ENCODE data around the gene RSPO4.

The RSPO4 gene

DNA sequence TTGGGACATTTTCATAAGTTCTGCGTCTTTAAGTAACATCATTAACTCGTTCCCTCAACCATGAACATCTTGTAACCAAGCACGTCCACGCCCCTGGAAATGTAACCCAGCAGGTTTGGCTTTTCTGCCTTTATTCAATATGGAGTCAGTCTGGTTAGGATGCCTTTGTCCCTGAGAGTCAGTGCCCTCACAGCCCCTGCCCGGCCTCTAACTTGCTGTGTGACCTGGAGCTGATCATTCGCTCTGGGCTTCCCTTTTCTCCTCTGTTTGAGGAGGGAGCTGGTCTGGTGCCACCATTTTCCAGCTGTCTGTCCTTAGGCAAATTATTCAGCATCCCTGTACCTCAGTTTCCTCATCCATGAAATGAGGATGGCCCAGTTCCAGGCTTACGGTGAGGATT, 59.5 kb downstream of the RSPO4 start:
- DNase-seq (ENCODE audit: low read depth, low spot score): no peak

DNA sequence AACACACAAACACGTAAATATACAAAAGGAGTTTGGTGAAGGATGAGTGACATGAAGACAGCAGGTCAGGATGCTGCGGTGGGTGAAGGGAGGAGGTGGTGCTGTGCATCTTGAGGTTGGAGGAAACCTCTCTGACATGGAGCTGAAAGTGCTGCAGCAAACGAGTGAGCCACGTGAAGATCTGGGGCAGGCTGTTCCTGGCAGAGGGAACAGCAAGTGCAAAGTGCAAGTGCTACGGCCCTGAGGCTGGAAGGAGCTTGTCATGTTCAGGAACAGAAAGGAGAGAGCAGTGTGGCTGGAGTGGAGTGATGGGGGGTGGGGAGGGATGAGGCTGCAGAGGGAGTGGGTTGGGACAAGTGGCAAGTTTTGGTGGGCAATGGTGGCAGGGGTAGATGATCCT, 61.2 kb downstream of the RSPO4 start:
- no peak for DNase-seq (ENCODE audit: low read depth, low spot score)

DNA sequence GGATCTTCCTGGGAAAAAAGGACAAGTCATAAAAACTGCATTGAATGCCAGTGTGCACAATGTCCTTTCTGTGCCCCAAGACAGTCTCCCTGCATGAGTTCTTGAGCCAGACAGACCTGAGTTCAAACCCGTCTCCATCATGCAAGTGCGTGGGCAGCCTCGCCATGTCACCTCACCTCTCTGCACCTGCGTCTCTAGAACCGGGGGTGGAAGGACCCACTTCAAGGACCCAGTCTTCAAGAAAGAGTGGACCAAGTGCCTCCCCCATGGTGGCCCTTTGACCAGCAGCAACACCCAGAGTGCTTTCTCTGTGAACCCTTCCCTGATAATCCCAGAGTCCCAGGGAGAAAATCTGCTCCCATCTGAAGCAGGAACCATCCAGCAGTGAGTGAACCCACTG, 62.5 kb downstream of the RSPO4 start:
- no peak for DNase-seq (ENCODE audit: low read depth, low spot score)

DNA sequence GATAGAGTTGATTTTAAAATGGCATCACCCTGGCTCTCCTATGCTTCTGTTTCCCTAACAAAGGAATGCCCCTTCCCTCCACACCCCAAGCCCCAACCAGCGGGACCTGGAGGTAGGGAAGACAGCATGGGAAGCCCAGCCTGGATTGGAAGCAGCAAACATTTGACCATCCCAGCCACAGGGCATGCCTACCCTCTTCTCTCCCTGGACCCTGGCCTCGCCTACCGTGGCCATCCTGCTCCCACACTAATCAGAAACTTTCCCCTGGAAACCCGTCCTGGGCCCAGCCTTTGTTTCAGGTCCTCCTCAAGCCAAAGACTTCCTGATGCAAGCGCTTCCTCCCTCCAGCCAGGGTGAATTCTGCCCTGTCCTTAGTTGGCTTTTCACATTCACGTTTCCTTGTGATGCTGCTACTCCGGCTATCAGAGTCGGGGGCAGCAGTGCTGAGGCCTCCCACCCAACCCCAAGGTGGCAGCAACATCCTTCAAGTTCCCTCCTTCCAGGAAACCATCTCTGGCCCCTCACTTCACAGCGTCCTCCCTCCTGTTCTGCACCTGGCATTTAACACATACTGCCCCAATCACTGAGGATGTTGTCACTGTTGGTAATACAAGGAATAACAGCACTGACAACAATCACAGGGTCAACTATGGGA, 67.8 kb downstream of the RSPO4 start:
- DNase-seq (ENCODE audit: low read depth, low spot score): no peak

DNA sequence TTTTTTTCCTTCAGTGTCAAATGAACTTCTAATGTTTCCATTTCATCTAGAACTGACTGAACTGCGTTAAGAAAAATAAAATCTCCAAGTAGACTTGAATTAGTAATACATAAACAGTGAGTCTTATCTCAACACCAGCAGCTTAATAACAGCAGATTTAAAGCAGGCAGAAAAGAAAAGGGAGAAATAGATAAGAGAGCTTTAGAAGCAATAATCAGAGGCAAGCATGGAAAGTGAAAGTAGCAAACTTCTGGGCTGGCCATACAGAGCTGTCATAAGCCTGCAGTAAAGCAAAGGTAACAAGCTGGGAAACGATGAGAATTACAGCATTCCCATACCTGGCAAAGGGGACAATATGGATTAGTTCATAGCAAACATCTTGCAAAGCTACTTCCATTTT, 69.1 kb downstream of the RSPO4 start:
- DNase-seq (ENCODE audit: low read depth, low spot score): no peak

DNA sequence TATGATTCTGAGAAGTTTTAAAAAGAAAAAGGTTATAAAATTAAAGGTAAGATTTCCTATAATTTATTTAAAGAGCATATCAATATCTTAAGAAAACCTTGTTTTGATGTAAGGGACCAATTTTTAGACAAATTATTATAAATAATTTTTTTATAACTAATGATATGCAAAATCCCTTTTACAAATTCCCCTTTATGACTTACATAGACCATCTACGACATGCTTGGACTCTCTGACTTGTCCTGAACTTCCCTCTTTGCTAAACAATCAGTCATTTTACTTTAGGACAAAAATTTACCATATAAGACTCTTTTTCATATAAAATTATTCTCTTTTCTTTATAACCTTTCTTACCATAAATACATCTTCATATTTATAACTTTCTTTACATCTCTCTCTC, 70.7 kb downstream of the RSPO4 start:
- no peak for DNase-seq (ENCODE audit: low read depth, low spot score)

DNA sequence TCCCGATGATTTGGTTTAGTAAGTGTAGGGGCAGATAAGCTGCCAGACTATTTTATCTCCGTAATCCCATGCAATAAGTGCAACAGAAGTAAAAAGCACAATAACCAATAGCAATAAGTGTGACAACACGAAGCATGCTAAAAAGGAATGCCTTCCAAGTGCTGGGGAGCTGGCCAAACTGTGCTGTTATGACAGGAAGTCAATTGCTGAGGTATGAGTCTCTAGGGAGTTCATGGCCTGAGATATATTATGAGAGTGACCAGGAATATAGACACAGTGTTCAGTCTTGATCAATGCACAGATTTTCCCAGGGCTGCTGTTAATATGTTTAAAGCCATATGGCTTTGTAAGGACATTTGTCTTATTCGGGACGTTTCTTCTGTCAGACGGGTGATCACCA, 75.4 kb downstream of the RSPO4 start:
- DNase-seq (ENCODE audit: low read depth, low spot score): no peak

DNA sequence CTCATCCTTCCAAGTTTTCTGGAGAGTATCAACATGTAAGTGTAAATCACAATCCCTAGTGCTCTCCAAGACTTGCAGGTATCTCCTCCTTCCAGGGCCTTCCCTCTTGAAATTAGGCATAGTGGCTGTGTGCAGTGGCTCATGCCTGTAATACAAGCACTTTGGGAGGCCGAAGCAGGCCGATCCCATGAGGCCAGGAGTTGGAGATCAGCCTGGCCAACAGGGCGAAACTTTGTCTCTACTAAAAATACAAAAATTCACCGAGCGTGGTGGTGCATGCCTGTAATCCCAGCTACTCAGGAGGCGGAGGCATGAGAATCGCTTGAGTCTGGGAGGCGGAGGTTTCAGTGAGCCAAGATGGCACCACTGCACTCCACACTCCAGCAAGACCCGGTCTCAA, 76.6 kb downstream of the RSPO4 start:
- no peak for DNase-seq (ENCODE audit: low read depth, low spot score)

DNA sequence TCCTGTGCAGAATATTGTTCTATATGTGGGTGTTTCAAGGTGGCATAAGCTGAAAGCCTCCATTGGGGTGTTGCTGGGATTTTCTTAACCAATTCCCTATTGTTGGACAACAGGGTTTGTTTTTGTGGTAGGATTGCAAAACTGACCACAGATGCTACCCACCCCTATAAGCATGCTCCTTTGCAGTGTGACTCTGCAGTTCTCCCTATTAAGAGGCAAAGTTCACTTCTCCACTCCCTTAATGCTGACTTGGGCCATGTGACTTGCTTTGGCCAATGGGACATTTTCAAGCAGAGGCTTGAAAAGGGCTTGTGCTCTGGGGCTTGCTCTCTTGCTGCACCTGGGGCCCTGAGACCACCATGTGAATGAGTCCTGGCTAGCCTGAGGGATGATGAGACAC, 77.5 kb downstream of the RSPO4 start:
- DNase-seq (ENCODE audit: low read depth, low spot score): no peak

DNA sequence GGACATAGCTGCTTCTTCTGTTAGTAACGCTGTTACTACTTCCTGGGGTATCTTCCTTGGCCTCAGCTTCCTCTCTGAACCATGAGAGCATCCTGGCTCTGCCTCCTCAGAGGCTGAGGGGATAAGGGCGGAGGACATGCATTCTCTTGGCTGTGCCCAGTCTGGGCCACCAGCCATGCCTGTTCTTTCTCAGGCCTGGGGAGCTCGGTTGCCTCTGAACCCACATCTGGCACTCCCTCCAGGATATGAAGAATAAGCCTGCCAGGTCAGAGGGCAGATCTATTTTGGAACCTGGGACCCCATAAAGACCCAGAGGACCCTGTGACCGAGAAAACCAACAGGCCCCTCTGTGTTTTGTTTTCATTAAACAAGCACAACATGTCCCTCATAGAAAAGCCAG, 79.3 kb downstream of the RSPO4 start:
- DNase-seq (ENCODE audit: low read depth, low spot score): no peak

DNA sequence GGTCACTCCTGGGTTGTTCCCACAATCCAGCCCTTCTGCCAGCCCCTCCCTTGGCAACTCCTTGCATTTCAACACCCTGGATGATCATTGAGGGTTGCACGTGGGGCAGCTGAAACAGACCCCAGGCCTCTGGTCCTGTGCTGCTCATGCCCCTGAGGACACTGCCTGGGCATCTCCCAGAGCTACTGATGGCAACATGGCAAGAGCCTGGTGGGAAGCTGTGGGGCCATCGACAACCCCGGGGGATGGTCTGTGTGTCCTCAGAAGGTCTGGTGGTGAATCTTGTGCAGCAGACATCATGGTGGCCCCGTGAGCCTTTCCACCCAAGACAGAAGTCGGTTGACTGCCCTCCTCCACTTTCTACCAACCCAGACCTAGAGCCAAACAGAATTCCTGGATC, 81.0 kb downstream of the RSPO4 start:
- DNase-seq (ENCODE audit: low read depth, low spot score): no peak

DNA sequence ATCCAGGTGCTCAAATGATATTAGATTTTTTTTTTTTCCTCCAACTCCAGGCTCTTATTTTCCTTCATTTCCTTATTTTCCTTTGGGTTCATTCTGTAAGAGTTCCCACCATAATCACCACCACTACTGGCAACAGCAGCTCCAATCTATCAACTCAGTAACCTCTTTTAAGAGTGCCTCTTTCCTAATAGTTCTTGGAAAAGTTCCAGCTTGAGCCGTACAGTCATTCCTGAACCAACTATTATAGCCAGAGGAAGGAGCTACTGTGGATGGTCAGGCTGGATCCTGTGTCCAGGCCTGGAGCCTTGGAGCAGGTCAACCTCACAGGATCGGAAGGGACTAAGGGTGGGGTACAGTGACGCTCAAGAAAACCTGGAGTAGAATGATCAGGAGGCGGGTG, 81.8 kb downstream of the RSPO4 start:
- no peak for DNase-seq (ENCODE audit: low read depth, low spot score)

DNA sequence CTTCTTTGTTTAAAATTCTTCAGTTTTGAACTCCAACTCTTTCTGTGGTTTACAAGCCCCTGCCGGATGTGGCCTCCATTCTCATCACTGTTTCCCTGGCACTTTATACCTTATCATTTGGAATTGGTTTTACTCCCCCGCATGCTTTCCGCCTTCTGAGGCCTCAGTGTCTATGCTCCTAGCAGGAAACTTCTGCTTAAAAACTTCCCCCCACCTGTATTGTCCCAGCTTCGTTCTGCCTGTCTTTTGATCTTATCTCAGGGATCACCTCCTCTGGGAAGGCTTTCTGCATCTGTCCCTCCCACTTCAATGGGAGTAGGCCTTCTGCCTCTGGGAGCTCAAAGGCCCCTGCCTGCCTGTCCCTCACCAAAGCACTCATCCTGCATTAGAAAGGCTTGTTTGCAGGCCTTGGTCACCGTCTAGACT, 82.6 kb downstream of the RSPO4 start:
- no peak for DNase-seq (ENCODE audit: low read depth, low spot score)

DNA sequence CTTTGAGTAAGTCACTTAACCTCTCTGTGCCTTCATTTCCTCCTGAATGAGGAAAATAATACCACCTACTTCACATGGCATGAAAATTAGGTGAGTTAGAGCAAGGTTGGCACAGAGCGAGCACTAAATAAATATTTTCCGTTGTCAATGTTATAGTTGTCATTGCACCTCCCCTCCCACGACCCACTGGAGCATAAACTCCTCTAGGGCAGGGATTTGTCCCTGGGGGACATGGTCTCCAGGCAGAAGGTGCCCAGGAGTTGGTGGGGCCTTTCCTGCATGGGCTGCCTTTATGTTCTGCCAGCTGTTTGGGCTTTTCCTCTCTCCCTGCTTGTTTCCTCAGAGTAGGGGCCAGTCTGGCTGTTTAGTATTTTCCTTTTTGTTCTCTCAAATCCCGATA, 84.7 kb downstream of the RSPO4 start:
- DNase-seq (ENCODE audit: low read depth, low spot score): no peak

DNA sequence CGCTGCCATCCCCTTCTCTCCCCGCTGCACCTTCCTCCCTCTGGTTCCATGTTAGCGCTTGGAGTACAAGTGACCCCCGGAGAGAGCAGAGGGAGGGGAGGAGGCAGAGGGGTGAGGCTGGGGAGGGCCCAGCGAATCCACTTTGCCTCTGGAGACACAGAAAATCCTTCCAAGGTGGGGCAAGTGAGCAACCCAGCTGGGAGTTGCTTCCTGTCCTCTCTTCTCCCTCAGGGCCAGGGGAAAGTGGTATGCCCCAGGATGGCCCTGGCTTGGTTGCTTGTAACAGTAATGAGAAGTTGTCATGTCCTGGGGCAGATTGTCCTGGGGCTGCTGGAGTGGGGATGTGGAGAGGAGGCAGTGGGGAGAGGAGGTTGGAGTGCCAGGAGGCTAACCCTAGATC, 85.3 kb downstream of the RSPO4 start:
- DNase-seq (ENCODE audit: low read depth, low spot score): no peak

DNA sequence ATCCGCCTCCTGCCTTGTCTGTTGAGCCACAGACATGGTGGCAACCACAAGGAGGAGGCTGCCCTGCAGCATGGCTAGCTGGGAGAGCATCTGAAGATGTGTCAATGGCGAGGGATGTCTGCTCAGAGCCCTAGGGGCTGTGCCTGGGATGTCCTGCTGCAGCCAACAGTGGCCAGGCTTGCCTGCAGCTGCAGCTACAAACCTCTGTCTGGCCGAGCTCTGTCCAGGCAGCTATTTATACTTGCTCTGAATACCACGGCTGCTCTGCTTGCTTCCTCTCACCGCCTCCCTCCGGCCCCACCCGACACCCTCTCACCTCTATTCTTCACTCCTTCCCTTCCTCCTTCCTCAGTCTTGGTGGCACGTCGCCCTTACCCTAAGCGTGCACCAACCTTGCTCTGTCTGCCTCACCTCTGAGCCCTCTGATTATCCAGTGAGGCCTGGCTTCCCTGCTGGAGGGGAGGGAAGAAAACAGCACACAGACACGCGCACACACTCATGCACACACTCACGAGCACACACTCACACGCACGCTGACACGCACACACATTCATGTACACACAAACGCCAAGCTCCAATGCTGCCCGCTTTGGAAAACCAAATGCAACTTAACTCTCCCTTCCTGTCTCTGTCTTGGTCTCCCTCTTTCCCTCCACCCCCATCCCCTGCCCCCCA, 85.8 kb downstream of the RSPO4 start, which contains the start of gene ANGPT4:
Gene ANGPT4 (minus strand): TSS at position 210 of the 675 bp plus-strand sequence. CDS start 120 bp downstream, at position 90.
- DNase-seq (ENCODE audit: low read depth, low spot score): no peak

DNA sequence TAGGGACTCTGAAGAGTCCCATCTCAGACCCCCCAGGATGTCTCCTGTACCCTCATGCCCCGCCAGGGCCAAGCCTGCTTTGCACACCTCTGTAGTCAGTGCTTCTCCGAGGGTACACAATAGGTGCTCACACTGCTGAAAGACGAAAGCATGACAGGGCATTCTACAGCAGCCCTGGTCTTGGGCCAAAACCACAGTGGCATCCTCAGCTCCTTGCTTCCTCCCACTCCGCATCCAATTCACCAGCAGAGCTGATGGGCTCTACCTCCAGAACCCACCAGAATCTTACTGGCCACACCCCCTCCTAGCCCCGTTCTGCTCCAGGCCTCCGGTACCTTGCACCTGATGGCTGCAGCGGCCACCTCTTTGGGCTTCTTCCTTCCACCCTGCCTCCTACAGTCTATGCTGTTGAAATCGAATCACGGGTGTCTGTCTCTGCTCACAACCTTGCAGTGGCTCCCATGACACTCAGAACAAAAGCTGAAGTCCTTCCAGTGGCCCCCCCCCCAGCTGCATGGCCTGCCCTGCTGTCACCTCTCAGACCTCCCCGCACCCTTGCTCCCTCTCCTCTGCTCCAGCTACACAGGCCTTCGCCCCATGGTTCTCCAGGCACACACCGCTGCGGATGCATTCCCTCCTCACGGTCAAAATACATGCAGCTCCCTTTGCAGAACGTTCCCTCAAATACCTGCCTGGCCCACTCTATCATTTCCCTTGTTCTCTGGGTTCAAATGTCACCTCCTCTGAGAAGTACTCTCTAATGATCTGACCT, 87.2 kb downstream of the RSPO4 start:
- no peak for DNase-seq (ENCODE audit: low read depth, low spot score)

DNA sequence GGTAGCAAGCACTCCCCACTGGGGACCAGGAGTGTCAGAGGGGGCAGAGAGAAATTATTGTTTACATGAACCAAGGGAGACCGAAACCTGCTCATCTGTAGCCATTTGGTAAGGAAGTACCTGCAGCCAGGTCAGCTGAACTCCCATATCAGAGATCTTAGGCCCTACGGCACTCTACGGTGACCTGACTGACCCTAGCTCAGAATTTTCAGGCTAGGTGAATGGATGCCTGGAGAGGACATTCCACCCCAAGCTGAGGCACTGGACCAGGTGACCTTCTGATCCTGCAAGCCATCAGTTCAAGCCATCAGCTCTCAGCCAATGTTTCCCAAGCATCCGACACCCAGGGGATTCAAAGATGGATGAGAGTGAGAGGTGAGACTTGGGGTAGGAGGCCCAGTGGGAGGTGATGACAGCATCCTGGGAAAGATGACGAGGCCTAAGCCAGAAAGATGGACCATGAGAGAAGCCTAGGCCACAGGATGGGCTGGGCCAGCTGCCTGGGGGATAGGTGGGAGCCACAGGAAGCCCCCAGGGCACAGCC, 88.7 kb downstream of the RSPO4 start:
- no peak for DNase-seq (ENCODE audit: low read depth, low spot score)

DNA sequence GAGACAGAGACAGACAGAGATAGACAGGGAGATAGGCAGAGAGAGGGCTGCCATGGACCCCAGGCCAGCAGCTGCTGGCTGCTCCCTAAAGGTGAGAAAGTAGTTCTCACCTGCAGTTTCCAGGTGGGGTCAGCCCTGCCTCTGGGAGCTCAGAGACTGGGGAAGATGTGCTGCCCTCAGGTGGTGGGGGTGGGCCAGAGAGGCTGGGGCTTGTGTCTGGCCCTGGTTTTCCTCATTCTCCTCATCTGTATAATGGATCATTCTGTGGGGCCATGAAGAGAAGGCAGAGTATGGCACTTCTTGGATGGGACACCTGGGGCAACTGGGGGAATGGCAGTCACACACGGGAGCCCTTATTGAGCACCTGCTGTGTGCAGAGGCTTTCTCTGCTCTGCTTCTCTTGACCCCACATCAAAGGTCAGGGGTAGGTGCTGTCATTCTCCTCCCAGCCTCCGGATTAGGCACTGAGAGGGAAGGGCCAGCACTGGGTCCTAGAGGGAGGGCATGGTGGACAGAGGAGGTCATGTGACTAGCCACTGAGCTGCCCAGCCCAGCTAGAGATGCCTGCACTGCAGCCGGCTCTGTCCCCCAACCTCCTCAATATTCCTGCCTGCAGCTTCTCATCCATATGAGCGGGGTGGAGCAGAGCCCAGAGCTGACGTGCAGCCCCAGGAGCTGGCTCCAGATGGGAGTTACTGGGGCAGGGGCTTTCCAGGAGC, 90.1 kb downstream of the RSPO4 start:
- DNase-seq (ENCODE audit: low read depth, low spot score): no peak

DNA sequence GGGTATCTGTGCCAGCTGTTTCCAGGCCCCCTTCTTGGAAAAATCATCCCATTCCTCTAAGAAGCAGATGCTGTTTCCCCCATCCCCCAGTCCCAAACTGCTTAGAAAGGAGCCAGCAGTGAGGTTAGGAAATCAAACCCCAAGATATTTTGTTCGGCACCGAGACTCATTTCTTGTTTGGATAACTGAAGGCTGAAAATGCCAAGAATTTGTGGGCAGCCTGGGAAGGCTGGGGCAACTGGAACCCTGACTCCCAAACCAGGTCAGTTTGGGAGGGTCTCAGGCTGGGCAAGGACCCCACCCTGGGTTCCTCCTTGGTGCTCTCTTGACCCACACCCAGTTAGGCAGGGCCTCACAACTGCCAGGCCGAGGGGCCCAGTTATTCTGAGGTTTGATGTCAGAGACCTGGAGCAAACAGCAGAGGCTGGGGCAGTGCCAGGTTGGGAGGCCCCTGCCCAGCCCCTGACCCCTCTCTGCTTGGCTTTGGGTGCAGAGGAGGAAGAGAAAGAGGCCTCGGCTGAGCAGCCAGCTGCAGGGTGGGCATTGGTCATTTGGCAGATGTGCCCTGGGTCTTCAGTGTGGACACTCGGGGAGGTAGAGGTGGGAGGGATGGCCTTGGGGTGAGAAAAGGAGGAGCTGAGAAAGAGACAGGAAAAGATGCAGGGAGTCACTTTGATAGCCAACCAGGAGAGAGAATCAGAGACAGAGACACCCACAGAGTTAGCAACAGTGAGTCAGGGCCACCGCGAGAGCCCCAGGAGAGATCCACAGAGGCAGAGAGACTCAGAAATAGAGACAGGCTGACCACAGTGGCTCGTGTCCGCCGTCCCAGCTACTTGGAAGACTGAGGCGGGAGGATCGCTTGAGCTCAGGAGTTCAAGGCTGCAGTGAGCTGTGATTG, 91.0 kb downstream of the RSPO4 start:
- DNase-seq (ENCODE audit: low read depth, low spot score): no peak
